ENCODE results near the gene C14orf132.

Gene C14orf132

DNA sequence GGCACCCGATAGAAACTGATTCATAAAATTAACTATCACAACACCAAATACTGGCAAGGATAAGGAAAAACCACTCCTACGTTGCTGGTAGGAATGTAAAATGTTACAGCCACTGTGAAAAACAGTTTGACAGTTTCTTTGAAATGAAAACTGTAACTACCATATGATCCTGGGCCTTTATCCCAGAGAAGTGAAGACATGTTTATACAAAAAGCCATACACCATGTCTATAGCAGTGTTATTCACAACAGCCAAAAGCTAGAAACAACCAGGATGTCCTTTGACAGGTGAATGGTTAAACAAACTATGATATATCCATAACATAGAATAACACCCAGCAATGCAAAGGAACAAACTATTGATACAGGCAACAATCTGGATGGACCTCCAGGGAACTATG, 3.7 kb upstream of the C14orf132 start:
- no peaks in the 10 kb centered on the region for H3K36me3 ChIP-seq (ENCODE audit: insufficient read depth, low read length)
- H3K79me2 ChIP-seq (ENCODE audit: insufficient read depth, low read length) = no peaks in the 10 kb centered on the region
- no peaks in the 10 kb centered on the region for H3K27me3 ChIP-seq (ENCODE audit: insufficient read depth, low read length)
- peaks cover 4% of the 10 kb centered on the region for H3K4me1 ChIP-seq (ENCODE audit: insufficient read depth, low read length, severe bottlenecking)
- no peaks in the 10 kb centered on the region for H4K20me1 ChIP-seq (ENCODE audit: insufficient read depth, low read length)
- no peak overlapping the region for H3K4me3 ChIP-seq (ENCODE audit: low read depth, low read length, poor library complexity, severe bottlenecking)
- H3K27ac ChIP-seq (ENCODE audit: low read depth, low read length, poor library complexity, severe bottlenecking) = no peak overlapping the region
- no peak overlapping the region for H3K9ac ChIP-seq (ENCODE audit: low read length)
- no peak overlapping the region for H2AFZ ChIP-seq (ENCODE audit: low read length)
- no peaks in the 10 kb centered on the region for H3K9me3 ChIP-seq (ENCODE audit: low read length)
- TF ChIP-seq, protein P1, sequence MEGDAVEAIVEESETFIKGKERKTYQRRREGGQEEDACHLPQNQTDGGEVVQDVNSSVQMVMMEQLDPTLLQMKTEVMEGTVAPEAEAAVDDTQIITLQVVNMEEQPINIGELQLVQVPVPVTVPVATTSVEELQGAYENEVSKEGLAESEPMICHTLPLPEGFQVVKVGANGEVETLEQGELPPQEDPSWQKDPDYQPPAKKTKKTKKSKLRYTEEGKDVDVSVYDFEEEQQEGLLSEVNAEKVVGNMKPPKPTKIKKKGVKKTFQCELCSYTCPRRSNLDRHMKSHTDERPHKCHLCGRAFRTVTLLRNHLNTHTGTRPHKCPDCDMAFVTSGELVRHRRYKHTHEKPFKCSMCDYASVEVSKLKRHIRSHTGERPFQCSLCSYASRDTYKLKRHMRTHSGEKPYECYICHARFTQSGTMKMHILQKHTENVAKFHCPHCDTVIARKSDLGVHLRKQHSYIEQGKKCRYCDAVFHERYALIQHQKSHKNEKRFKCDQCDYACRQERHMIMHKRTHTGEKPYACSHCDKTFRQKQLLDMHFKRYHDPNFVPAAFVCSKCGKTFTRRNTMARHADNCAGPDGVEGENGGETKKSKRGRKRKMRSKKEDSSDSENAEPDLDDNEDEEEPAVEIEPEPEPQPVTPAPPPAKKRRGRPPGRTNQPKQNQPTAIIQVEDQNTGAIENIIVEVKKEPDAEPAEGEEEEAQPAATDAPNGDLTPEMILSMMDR (IDR thresholded peaks at IDR 0.05; ENCODE audit: low read length) = no peak
- H3F3A ChIP-seq (ENCODE audit: insufficient read depth, low read length) = no peaks in the 10 kb centered on the region; the same call in 1 of the 2 replicates
- H3K9me2 ChIP-seq (ENCODE audit: low read depth, low read length) = no peaks in the 10 kb centered on the region
- H3K4me2 ChIP-seq (ENCODE audit: low read length) = no peak overlapping the region

DNA sequence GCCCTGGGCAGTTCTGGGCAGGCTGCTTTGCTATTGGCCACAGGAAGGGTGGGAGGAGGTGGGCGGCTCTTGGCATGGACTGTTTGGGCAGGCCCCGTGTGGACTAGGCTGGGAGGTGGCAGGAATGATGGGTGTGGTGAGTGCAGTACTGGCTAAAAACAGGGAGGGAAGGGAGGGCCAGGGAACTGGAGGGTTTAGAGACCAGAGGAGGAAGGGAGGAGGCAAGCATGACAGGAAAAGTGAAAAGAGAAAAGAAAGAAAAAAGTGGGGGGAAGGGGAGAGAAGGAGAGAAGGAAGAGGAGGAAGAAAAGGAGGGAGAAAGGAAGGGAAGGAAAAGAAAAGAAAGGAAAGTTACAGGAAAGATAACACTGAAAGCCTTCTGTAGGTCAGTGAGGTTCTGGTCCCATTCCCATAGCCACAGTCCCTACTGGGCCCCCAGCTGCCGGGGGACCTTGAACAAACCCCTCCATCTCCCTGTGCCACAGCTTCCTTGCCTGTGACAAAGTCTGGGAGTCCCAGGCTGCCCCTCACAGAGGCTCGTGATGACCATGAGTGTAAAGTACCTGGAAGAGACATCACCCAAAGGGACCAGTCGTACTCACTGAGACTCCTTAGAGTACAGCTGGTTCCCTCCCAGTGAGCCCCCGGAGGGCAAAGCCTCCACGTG, 1.1 kb upstream of the C14orf132 start:
- no peak overlapping the region for H3K27ac ChIP-seq (ENCODE audit: low read depth, low read length, poor library complexity, severe bottlenecking)

DNA sequence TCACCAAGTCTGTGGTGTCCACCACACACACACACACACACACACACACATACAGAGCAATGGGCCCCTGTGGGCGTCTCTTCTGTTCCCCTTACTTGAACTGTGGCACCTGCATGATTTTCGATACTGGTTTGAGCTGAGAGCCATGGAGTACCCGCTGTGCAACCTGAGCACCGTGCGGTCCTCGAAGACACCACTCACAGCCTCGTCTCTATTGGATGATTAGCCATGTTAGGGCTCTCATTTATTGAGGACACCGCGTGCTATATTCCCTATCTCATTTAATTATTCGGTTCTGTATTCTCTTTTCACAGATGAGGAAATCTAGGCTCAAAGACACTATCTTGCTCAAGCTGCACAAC, 623 bp upstream of the C14orf132 start:
- Histone ChIP-seq H3K4me3 (ENCODE audit: low read depth, low read length, poor library complexity, severe bottlenecking) (peak overlapping the region; percentile 73), H4K20me1 (ENCODE audit: insufficient read depth, low read length) (no peaks in the 10 kb centered on the region), H3K4me2 (ENCODE audit: low read length) (peak overlapping the region; percentile 84), H3K36me3 (ENCODE audit: insufficient read depth, low read length) (no peaks in the 10 kb centered on the region), H3K9me2 (ENCODE audit: low read depth, low read length) (no peaks in the 10 kb centered on the region), H3K4me1 (ENCODE audit: insufficient read depth, low read length, severe bottlenecking) (peaks cover 4% of the 10 kb centered on the region), H3K79me2 (ENCODE audit: insufficient read depth, low read length) (no peaks in the 10 kb centered on the region), H2AFZ (ENCODE audit: low read length) (no peak overlapping the region), H3K9ac (ENCODE audit: low read length) (no peak overlapping the region), H3K27me3 (ENCODE audit: insufficient read depth, low read length) (no peaks in the 10 kb centered on the region), H3K9me3 (ENCODE audit: low read length) (no peaks in the 10 kb centered on the region), H3K27ac (ENCODE audit: low read depth, low read length, poor library complexity, severe bottlenecking) (no peak overlapping the region), H3F3A (ENCODE audit: insufficient read depth, low read length) (no peaks in the 10 kb centered on the region; the same call in 1 of the 2 replicates)
- no peak for TF ChIP-seq EZH2 (IDR thresholded peaks at IDR 0.05; ENCODE audit: borderline replicate concordance, low read length)
- TF ChIP-seq, protein P1 (IDR thresholded peaks at IDR 0.05; ENCODE audit: low read length) = no peak

More for the DNA sequence above, 1.1 kb upstream of the C14orf132 start:
- H3K9me3 ChIP-seq (ENCODE audit: low read length) = no peaks in the 10 kb centered on the region
- no peak overlapping the region for H3K4me3 ChIP-seq (ENCODE audit: low read depth, low read length, poor library complexity, severe bottlenecking)
- H3K9ac ChIP-seq (ENCODE audit: low read length) = no peak overlapping the region
- no peaks in the 10 kb centered on the region for H3K27me3 ChIP-seq (ENCODE audit: insufficient read depth, low read length)
- H3K4me2 ChIP-seq (ENCODE audit: low read length) = no peak overlapping the region
- H3K79me2 ChIP-seq (ENCODE audit: insufficient read depth, low read length) = no peaks in the 10 kb centered on the region
- H4K20me1 ChIP-seq (ENCODE audit: insufficient read depth, low read length) = no peaks in the 10 kb centered on the region
- H2AFZ ChIP-seq (ENCODE audit: low read length) = no peak overlapping the region
- H3F3A ChIP-seq (ENCODE audit: insufficient read depth, low read length) = no peaks in the 10 kb centered on the region; the same call in 1 of the 2 replicates
- no peak for TF ChIP-seq EZH2 (IDR thresholded peaks at IDR 0.05; ENCODE audit: borderline replicate concordance, low read length)
- TF ChIP-seq, protein P1 (IDR thresholded peaks at IDR 0.05; ENCODE audit: low read length) = no peak
- no peaks in the 10 kb centered on the region for H3K9me2 ChIP-seq (ENCODE audit: low read depth, low read length)
- peaks cover 4% of the 10 kb centered on the region for H3K4me1 ChIP-seq (ENCODE audit: insufficient read depth, low read length, severe bottlenecking)
- no peaks in the 10 kb centered on the region for H3K36me3 ChIP-seq (ENCODE audit: insufficient read depth, low read length)
